LoVo (cell line): ENCODE data around the gene MINK1.
"Not testable (repeated sequence)": the region's sequence is repeated elsewhere in the genome, so short reads cannot be mapped to it uniquely, and the experiment has no call there.

Experiments used
- DNase-seq: peaks from one replicate; pipeline ENCODE4 v3.0.0-alpha.2; 2016; ENCODE audit warnings: low spot score

Gene MINK1

GRCh38 chr17:4811471-4811870 is 21.7 kb upstream of the MINK1 start:
- no peak for DNase-seq

DNA sequence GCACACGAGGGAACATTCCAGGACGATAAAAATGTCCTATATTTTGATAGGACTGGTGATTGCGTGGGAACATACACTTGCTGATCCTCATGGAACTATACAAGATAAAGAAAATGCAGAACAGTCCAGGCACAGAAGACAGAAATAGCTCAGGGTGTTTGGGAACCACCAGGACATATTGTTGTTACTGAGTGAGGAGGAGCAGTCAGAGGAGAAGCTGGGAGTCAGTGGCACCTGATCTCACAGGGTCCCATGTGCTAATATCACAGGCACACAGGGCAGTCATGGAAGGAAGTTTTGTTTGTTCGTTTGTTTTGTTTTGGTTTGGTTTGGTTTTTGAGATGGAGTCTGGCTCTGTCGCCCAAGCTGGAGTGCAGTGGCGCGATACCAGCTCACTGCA is 20.4 kb upstream of the MINK1 start:
- DNase-seq, result no peak

GRCh38 chr17:4815043-4815675 is 18.0 kb upstream of the MINK1 start:
- no peak for DNase-seq

DNA sequence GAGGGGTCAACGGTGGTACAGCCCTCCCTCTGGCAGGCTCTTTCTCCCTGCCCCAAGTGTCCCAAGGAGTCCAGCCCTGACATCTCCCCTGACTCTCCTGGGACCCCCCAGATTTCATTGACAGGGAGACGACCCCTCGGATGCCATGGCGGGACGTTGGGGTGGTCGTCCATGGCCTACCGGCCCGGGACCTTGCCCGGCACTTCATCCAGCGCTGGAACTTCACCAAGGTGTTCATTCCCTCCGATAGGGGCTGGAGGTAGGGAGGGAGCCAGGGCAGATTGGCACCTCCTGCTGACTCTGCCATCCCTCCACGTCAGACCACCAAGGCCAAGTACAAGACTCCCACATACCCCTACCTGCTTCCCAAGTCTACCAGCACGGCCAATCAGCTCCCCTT is 16.3 kb upstream of the MINK1 start:
- DNase-seq, result no peak

DNA sequence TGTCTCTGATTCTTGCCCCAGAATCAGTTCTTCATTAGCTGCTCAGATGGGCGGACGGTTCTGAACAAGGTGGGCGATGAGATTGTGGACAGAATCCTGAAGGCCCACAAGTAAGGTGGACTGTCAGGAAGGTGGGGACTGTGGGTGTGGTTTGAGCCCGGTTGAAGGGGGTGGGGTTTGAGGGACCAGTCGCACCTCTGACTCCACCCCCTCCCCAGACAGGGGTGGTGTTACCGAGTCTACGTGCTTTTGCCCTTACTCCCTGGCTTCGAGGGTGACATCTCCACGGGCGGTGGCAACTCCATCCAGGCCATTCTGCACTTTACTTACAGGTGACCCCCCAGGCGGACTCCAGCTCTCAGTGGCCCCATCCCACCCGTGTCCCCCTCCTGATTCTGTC is 14.9 kb upstream of the MINK1 start:
- DNase-seq, result no peak

- no peak for DNase-seq
Measured at GRCh38 chr17:4822835-4823234, 10.3 kb upstream of the MINK1 start.

DNA sequence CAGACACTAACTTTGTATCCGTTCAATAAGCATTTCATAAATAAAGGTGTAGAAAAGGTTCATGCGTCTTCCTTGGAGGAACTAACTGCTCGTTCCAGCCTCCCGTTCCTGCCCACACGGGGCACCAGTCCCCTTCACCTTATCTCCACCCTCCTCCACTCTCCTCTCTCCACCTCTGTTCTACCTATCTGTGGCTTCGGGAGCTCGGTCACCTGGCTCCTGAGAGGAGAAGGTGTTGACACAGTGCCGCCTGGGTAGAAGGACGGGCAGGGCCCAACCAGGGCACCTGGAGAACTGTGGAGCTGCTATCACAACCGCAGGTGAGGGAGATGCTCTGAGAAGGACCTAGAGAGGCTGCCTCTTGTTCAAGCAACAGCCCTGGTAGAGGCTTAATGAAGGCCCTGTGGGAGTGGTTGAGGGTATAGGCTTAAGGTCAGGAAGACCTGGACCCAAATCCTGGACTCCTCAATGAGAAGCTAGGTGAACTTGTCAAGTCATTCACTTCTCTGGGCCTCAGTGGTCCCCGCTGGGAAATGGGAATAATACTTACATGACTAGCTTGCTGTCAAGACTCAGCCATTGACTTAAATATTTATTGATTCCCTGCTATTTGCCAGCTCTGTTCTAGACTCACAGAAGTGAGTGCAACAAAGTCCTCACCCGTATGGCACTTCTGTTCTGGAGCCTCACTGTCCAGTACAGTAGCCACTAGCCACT is 9.6 kb upstream of the MINK1 start:
- DNase-seq, result no peak

GRCh38 chr17:4827399-4827798 is 5.7 kb upstream of the MINK1 start:
- DNase-seq, result no peak

GRCh38 chr17:4832829-4833177 is 337 bp upstream of the MINK1 start:
- not testable (repeated sequence) for DNase-seq

DNA sequence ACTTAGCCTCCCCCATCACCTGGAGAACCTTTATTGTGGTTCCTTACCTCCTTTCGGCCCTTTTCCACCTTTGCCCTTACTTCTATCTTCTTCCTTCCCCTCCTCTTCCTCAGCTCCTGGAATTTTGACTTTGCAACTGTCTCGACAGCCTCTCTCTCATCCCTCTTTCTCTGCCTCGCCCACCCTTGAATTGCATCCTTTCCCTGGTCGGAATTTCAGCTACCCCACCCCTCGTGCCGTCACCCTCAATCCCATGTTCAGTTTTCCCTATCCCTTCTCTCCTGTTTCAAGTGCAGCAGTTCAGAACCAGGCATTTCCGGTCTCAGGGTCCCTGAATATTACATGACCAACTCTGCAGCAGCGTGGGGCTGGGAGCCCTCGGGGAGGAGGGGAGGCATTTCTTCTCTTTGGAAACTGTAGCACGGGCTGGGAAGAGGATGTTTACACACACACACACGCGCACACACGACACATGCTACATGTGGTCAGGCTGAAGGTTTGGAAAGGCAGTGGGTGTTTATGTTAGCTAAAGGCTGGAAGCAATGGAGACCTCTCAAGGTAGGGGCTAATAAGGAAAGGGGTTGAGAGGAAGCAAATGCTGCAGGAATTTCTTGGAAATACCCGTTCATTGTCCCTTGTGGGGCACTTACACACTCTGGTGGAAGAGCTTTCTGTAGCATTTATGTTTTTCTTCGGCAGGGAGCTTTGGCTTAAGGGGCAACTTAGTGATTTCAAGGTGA is 971 bp downstream of the MINK1 start:
- no peak for DNase-seq

DNA sequence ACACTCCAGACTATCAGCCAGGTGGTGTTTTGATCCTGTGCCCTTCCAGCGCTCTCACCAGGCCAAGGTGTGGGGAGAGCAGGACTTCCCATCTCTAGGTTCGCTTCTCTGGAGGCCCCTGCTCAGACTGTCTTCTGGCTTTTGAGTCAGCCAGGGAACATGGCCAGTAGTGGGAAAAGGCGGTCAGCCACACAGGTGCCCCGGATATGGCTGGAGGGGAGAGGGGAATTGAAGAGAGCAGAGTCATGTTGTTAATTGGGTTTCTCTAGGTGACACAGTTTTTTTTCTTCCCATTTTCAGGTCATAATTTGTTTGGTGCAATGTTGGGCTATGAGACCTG is 1.5 kb downstream of the MINK1 start:
- DNase-seq, result no peak

DNA sequence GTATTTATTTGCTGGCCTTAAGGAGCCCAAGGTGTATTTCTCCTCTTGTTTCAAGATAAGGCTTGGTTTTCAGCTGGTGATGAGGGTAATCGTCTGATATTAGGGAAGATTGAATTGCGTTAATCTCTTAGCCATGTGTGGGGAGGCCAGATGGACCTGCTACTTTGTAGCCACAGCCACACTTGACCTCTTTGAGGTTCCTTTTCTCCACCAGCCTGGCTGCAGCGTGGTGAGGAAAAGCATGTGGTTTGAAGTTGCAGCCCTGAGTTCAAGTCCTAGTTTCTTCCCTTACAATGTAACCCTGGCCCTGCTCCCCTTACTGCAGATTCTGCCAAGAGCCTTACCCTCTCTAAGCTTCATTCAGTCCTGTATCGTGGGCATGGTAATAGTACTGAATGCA is 3.1 kb downstream of the MINK1 start:
- DNase-seq, result no peak

DNA sequence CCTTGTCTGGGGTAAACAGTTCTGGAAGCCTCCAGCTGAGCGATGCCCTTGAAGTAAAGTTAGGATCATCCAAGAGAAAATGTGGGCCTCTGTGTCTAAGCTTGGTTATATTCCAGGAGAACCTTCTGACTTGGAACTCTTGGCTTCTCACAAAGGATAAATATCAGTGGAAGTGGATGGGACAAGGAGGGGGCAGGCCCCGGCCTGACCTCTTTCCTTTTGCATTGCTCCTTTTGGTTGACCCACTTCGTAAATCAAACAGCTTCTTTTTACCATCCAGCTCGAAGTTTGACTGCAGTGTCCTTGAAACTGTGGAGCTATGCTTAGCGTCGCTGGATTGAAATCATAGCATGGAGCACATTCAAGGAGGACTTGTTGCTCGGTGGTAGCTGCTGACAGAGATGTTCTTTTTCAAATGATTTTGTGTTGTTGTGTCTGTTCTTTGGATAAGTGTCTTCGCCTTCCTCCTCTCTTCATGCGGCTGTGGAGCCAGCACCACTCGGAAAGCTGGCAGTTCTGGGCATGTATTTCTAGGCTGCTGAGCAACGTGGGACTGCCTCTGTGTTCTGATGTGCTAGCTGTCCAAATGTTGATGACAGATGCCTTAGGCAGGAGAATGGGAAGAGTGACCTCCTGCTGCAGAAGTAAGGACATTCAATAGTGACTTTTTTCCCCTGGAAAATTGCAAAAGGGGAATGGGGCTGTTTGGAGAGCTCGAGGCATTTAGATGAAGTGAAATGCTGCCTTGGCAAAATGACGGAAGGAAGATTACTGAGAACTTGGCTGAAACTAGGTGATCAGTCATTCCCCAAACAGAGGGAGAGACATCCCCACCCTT is 4.5 kb downstream of the MINK1 start:
- DNase-seq, result no peak

- no peak for DNase-seq
Measured at GRCh38 chr17:4838309-4838785, 5.2 kb downstream of the MINK1 start.

- DNase-seq, result no peak
Measured at GRCh38 chr17:4839221-4839620, 6.1 kb downstream of the MINK1 start.

DNA sequence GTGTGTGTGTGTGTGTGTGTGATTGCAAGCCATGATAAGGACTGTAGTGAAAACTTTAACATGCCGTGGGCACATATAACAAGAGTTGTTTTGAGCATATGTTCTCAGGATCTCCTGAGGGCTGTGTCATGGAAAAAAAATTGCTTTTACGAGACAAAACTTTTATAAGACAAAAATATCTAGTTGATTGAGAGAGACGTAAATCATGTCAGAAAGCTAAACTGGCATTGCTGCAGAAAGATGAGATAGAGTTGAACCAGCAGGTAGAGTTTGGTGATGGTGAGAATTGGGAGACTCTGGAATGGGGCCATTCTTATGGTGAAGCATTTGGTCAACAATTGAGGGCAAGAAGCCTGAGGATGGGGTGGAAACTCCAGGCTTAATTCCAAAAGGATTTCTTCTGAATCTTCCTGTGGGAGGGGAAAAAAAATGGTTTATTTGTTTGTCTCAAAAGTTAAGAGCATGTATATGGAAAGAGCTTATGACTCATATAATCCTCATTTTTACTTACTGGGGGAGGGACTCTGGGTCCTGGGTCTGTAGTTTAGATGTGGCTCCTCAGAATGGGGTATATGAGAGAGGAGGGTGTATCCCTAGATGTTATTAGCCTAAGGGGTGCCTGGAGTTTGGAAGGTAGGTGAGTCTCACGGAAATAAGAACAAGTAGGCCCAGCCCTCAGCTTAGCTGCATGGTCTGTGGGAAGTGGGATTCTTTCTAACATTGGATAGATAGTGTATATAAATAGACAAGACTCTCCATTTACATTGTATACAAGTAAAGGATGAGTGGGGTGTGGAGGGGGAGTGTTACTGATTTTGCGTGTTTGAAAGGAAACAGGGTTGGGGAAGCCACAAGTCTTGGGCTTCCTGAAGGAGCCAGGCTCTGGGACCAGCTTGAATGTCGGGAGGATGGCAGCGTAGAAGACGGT is 7.1 kb downstream of the MINK1 start:
- no peak for DNase-seq

- DNase-seq, result no peak
Measured at GRCh38 chr17:4840893-4841242, 7.7 kb downstream of the MINK1 start.

DNA sequence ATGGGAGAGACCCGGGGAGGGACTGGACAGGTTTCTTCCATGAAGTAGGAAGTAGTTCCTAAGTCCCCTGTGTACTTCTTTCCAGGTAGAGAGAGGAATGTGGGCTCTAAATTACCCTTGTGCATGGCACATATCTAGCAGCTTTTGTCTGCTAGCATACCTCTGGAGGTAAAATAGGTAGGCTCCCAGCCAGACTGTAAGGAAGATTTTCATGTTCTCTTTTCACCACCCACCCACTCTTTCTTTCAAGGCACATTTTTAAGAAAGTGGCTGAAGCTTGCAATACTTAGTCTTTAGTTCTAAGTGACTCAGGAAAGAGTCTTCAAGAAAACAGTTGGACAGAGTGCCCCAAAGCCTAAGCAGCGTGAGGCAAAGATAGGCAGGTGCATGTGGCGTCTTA is 9.2 kb downstream of the MINK1 start:
- no peak for DNase-seq

DNA sequence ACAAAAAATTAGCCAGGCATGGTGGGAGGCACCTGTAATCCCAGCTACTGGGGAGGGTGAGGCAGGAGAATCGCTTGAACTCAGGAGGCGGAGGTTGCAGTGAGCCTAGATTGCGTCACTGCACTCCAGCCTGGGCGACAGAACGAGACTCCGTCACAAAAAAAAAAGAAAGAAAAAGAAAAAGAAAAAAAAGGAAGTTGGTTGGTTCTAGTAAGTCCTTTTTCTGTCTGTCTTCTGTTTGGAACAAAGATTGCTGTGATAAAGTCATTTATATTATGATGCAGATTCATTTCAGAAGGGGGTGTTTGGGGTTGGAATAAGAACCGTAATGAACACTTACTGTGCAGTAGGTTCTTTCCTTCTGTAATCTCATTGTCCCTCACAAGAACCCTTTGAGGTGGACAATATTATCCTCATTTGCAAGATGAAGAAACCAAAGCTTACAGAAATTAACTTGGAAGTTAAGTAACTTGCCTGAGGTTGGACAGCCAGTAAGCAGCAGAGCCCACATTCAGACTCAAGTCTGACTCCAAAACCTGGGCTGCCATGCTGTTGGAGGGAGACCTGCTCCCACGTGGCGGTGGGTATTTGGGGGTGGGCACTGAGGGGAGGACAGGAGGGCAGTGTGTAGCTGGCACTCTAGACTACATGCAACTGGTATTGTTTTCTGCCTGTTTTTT is 10.3 kb downstream of the MINK1 start:
- no peak for DNase-seq

DNA sequence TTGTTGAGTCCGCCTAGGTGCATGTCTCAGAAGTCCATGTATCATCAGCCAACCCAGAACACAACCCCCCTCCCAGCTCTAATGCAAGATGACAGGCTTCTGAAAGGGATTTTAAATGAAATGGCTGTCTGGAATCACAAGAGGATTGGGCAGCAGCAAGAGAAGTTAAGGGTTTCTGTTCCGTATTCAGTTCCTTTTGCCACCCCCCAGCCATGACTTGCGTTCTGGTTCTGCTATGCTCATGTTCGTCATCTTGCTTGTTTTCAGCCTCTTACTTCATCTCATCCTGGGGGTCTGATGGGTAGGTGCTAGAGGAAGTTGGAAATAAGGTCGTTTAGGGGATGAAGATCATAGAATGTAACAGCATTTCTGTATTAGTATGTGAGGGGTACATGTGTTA is 12.0 kb downstream of the MINK1 start:
- DNase-seq, result no peak
